CD4-positive, alpha-beta T cell (primary cell): ENCODE results near the gene MNX1. TPM values are rescaled to one million over a fixed set of nuclear protein-coding genes. Genes with fewer than 3 reads are reported as not detected.

Experiments used
- ATAC-seq: fragments of 200-7000 bp; cut with Tn5 transposase; one replicate; pipeline ENCODE4 v1.10.0; 2022; ENCODE audit warnings: mild to moderate bottlenecking; ENCODE audit not compliant: poor library complexity
- CTCF ChIA-PET: fragments of 350-600 bp; sonication (Branson Sonifier 250); formaldehyde crosslinking; loops from one replicate; lab custom pipeline; 2021; ENCODE audit warnings: antibody characterized with exemption, inconsistent platforms; lab: Charles Lee
- POLR2A ChIA-PET: fragments of 350-600 bp; sonication (Branson Sonifier 250); formaldehyde crosslinking; loops from one replicate; lab custom pipeline; 2021; ENCODE audit warnings: antibody characterized with exemption, inconsistent platforms; lab: Charles Lee
- DNase-seq, 14 experiments: peaks; one replicate each; pipeline ENCODE4 v3.0.0-alpha.2; 2013 to 2020; ENCODE audit warnings: mixed read lengths in 2 of 14
- H3K27ac ChIP-seq, 2 donors: one replicate each; pipeline versions ENCODE4 v1.5.1 to v1.7.0; 2013; ENCODE audit warnings: low read length in 2 of 2, low read depth in 1 of 2, mild to moderate bottlenecking in 1 of 2
- H3K27me3 ChIP-seq, 2 experiments: 1 replicate in 1 of 2; 2 replicates in 1 of 2; pipeline versions ENCODE4 v1.6.1 to v1.7.0; 2013; ENCODE audit warnings: low read length in 2 of 2, control low read depth in 1 of 2, mild to moderate bottlenecking in 1 of 2, moderate library complexity in 1 of 2; ENCODE audit not compliant: insufficient read depth in 2 of 2, control insufficient read depth in 1 of 2
- H3K36me3 ChIP-seq: one replicate; pipeline ENCODE4 v1.6.1; 2013; ENCODE audit warnings: low read length, control low read depth; ENCODE audit not compliant: insufficient read depth
- H3K4me1 ChIP-seq: one replicate; pipeline ENCODE4 v1.6.1; 2013; ENCODE audit warnings: low read length, control low read depth; ENCODE audit not compliant: insufficient read depth
- H3K4me3 ChIP-seq: one replicate; pipeline ENCODE4 v1.5.1; 2013; ENCODE audit warnings: mild to moderate bottlenecking, low read length, moderate library complexity
- H3K9me3 ChIP-seq, 2 experiments: 1 replicate in 1 of 2; 2 replicates in 1 of 2; pipeline versions ENCODE4 v1.6.1 to v1.7.0; 2013; ENCODE audit warnings: low read length in 2 of 2, mild to moderate bottlenecking in 2 of 2, control low read depth in 1 of 2, moderate library complexity in 1 of 2; ENCODE audit not compliant: control insufficient read depth in 1 of 2, insufficient read depth in 1 of 2
- H3K27ac Mint-ChIP-seq: one replicate; pipeline ENCODE4 v1.8.0; 2020; ENCODE audit warnings: mixed read lengths
- H3K27me3 Mint-ChIP-seq: one replicate; pipeline ENCODE4 v1.8.0; 2021; ENCODE audit warnings: mixed read lengths
- H3K36me3 Mint-ChIP-seq: one replicate; pipeline ENCODE4 v1.8.0; 2021; ENCODE audit warnings: low read depth, mixed read lengths
- H3K4me1 Mint-ChIP-seq: one replicate; pipeline ENCODE4 v1.8.0; 2021; ENCODE audit warnings: low read depth, mixed read lengths
- H3K4me3 Mint-ChIP-seq: one replicate; pipeline ENCODE4 v1.8.0; 2020; ENCODE audit warnings: mild to moderate bottlenecking, mixed read lengths
- H3K9me3 Mint-ChIP-seq: one replicate; pipeline ENCODE4 v1.8.0; 2020; ENCODE audit warnings: mixed read lengths
- intact Hi-C, 2 experiments: fragments of 100-400 bp; cut with DNase I in 1 of 2; cut with micrococcal nuclease in 1 of 2; formaldehyde crosslinking; loops; one replicate each; pipeline versions ENCODE4 v1.15.1 to v1.9.0; 2023 to 2025; cut with DNase I, micrococcal nuclease
- total RNA-seq, 174 experiments: library from RNA in 2 of 174; stranded (reverse) in 2 of 174; gene quantifications; one replicate each; pipeline ENCODE4 v1.2.3 and lab custom pipeline; 2021 to 2026
- TF ChIP-seq, protein P1 (sequence below): fragments of 200-600 bp; IDR thresholded peaks from one replicate; pipeline ENCODE4 v1.8.0; 2022; ENCODE audit warnings: antibody characterized with exemption, mild to moderate bottlenecking

Gene MNX1
- total RNA-seq, 2 experiments from 2014 or later = 0.14 TPM; not detected in 1

DNA sequence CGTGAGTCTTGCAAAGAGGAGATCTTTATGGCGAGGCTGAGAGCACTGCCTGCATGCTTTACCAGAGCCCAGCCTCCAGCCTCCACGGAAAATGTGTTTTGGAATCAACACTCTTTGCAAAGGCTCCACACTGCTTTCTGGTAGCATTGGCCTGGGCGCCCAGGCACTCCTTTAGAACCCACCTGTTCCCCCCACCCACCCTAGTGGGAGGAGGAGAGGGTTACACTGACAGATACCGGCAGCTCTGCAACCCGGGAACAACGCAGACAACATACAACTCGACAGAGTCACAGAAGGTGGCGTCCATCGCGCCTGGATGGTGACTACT lies 5.5 kb upstream of the MNX1 start:
- DNase-seq (no peak), ATAC-seq (no peak)
- H3K4me1 Mint-ChIP-seq = peaks cover 34% of the 10 kb centered on the region
- Histone ChIP-seq H3K27me3 (peaks cover 91 to 98% of the 10 kb centered on the region in 2 experiments), H3K4me1 (peaks cover 27% of the 10 kb centered on the region), H3K4me3 (no peak overlapping the region), H3K27ac (no peak overlapping the region), H3K9me3 (peaks cover 0 to 32% of the 10 kb centered on the region in 2 experiments), H3K36me3 (no peaks in the 10 kb centered on the region)
- ChIA-PET POLR2A (no interaction called here), CTCF (interaction anchor here (0.5 kb wide), 1 partner anchor 131 kb away, joined by 3 read pairs; no protein-coding TSS in a partner anchor)
- intact Hi-C loops = no loop called here
- no peak overlapping the region for H3K4me3 Mint-ChIP-seq
- no peak overlapping the region for H3K27ac Mint-ChIP-seq
- H3K9me3 Mint-ChIP-seq = no peaks in the 10 kb centered on the region
- no peaks in the 10 kb centered on the region for H3K36me3 Mint-ChIP-seq
- TF ChIP-seq, protein P1, sequence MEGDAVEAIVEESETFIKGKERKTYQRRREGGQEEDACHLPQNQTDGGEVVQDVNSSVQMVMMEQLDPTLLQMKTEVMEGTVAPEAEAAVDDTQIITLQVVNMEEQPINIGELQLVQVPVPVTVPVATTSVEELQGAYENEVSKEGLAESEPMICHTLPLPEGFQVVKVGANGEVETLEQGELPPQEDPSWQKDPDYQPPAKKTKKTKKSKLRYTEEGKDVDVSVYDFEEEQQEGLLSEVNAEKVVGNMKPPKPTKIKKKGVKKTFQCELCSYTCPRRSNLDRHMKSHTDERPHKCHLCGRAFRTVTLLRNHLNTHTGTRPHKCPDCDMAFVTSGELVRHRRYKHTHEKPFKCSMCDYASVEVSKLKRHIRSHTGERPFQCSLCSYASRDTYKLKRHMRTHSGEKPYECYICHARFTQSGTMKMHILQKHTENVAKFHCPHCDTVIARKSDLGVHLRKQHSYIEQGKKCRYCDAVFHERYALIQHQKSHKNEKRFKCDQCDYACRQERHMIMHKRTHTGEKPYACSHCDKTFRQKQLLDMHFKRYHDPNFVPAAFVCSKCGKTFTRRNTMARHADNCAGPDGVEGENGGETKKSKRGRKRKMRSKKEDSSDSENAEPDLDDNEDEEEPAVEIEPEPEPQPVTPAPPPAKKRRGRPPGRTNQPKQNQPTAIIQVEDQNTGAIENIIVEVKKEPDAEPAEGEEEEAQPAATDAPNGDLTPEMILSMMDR = no peak
- peaks cover 89% of the 10 kb centered on the region for H3K27me3 Mint-ChIP-seq

DNA sequence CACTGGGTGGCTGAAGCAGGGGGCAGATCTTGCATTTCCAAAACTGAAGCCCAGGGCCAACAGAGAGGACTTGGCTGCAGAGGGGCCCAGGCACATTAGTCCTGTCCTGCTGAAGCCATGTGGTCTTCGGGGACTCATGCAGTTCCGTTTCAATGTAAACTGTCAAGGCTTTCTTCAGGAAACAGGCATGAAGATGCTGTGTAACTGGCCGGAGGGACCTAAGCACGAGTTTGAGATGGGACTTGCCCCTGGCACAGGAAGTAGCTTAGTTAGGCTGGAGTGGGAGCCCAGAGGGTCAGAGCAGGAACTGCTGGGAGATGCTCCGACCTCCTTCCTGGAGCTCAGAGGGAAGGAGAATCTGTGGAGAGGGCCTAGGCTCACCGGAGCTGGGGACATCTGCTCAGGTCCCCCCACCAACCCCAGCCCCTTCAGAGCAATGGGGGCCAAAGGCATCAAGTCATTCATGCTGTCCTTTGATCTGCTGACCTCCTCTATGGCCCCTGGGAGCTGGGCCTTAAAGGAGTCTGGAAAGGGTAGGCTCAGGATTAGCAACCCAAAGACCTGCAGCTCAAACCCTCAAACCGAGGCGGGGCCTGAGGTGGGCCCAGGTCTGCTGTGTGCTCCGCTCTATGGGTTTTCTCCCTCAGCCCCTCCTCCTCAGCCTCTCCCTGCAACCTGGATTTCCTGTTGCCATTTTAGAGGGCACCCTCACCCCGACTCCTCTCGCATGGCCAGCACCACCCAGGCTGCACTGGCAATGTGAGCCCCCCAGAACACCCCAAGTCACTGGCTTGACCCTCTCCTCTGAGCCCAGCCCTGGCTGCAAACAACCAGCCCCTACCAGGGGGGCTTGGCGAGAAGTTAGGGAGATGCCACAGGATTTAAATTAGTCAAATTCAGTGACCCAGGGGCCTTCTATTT lies 4.4 kb upstream of the MNX1 start:
- Histone ChIP-seq H3K36me3 (no peaks in the 10 kb centered on the region), H3K9me3 (peaks cover 0 to 31% of the 10 kb centered on the region in 2 experiments), H3K27me3 (peaks cover 81 to 88% of the 10 kb centered on the region in 2 experiments), H3K4me1 (peaks cover 25% of the 10 kb centered on the region), H3K4me3 (no peak overlapping the region), H3K27ac (no peak overlapping the region)
- CTCF ChIA-PET = no interaction called here
- Mint-ChIP-seq H3K4me1 (peaks cover 28% of the 10 kb centered on the region), H3K27ac (no peak overlapping the region), H3K4me3 (no peak overlapping the region), H3K36me3 (no peaks in the 10 kb centered on the region), H3K9me3 (no peaks in the 10 kb centered on the region), H3K27me3 (peaks cover 83% of the 10 kb centered on the region)
- intact Hi-C loops = no loop called here
- TF ChIP-seq, protein P1 = no peak
- POLR2A ChIA-PET = no interaction called here
- no peak for DNase-seq
- no peak for ATAC-seq

DNA sequence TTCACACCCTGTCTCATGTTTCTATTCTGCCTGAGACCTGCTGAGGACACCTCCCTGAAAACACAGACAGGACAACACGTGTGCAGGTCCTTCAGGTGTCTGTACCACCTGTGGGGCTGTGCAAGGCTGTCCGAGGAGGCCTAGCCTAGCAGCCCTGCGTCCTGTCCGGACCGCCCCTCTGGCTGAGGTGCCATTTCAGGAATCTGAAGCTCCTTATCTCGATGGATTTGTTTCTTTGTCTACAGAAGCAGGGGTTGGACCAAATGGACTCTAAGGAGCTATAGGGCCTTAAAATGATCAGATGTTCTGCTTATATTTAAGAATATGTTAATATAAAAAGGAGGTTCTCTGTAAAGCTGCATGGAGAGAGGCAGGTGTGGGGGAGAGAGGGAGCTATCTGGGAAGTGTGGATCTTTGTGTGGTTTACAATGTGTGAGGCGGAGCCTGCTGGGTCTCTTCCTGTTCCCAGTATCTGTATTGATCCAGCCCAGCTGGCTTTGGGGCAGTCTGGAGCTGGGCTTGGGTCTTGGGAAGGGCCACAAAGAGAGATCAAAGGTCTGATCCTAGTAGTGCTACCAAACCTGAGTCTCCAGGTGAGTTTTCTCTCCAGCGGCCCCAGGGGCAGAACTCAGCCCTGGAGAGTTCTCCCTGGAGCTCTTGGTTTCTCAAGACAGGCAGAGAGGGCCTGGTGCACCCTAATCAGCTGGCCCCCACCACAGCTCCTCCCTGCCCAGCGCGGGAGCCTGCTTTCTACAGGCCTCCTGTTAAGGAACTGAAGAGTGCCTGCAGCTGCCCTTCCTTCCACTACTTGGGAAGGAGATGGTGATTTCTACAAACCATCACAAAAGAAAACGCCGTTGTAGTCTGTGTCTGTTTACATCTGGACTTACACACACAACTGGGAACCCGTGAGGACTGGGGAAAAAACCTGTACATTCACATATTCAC lies 3.4 kb upstream of the MNX1 start:
- CTCF ChIA-PET = no interaction called here
- peaks cover 78 to 85% of the 10 kb centered on the region in 2 experiments for H3K27me3 ChIP-seq
- no peak overlapping the region for H3K27ac Mint-ChIP-seq

More for the DNA sequence above, 3.4 kb upstream of the MNX1 start:
- ATAC-seq = no peak
- no peak for DNase-seq
- no peak overlapping the region for H3K4me3 Mint-ChIP-seq
- no peaks in the 10 kb centered on the region for H3K9me3 Mint-ChIP-seq
- POLR2A ChIA-PET = interaction anchor here (0.5 to 0.6 kb wide), 2 partner anchors 15 to 1713 kb away, joined by 3 to 4 read pairs; no protein-coding TSS in a partner anchor
- Histone ChIP-seq H3K36me3 (no peaks in the 10 kb centered on the region), H3K4me3 (no peak overlapping the region), H3K4me1 (peaks cover 23% of the 10 kb centered on the region), H3K9me3 (peaks cover 0 to 29% of the 10 kb centered on the region in 2 experiments), H3K27ac (no peak overlapping the region)
- H3K27me3 Mint-ChIP-seq = peaks cover 81% of the 10 kb centered on the region
- intact Hi-C loops = no loop called here
- TF ChIP-seq, protein P1 = no peak
- H3K4me1 Mint-ChIP-seq = peaks cover 21% of the 10 kb centered on the region
- no peaks in the 10 kb centered on the region for H3K36me3 Mint-ChIP-seq
